Hematopoietic multipotent progenitor cell treated with erythropoietin and hydrocortisone succinate and interleukin-3 and kit ligand, for 17 days (in vitro differentiated cells): ENCODE measurements around the gene KRT86.
"Not testable (repeated sequence)": the region's sequence is repeated elsewhere in the genome, so short reads cannot be mapped to it uniquely, and the experiment has no call there.

ENCODE experiments used
- DNase-seq: peaks from one replicate; pipeline ENCODE4 v3.0.0-alpha.2; 2015; ENCODE audit warnings: low spot score

The KRT86 gene

GRCh38 chr12:52251367-52252051, 22.9 kb upstream of the KRT86 start:
- no peak for DNase-seq

GRCh38 chr12:52252175-52252615, 22.2 kb upstream of the KRT86 start:
- not testable (repeated sequence) for DNase-seq

GRCh38 chr12:52252728-52253343, 21.6 kb upstream of the KRT86 start:
- no peak for DNase-seq

GRCh38 chr12:52253391-52254179, 20.9 kb upstream of the KRT86 start:
- DNase-seq: no peak

- DNase-seq: no peak
Measured at GRCh38 chr12:52254180-52254964, 20.1 kb upstream of the KRT86 start.

GRCh38 chr12:52254965-52255751, 19.3 kb upstream of the KRT86 start:
- DNase-seq: no peak

- DNase-seq: no peak
Measured at GRCh38 chr12:52255926-52256583, 18.4 kb upstream of the KRT86 start.

GRCh38 chr12:52256584-52256935, 17.9 kb upstream of the KRT86 start:
- DNase-seq: no peak

- DNase-seq: no peak
Measured at GRCh38 chr12:52257074-52257551, 17.3 kb upstream of the KRT86 start.

GRCh38 chr12:52257922-52258321, 16.5 kb upstream of the KRT86 start:
- not testable (repeated sequence) for DNase-seq

- DNase-seq: no peak
Measured at GRCh38 chr12:52258335-52258901, 16.0 kb upstream of the KRT86 start.

GRCh38 chr12:52259657-52260243, 14.7 kb upstream of the KRT86 start:
- no peak for DNase-seq

GRCh38 chr12:52260361-52261207, 13.9 kb upstream of the KRT86 start:
- no peak for DNase-seq

- no peak for DNase-seq
Measured at GRCh38 chr12:52261208-52261484, 13.3 kb upstream of the KRT86 start.

GRCh38 chr12:52262286-52262685, 12.2 kb upstream of the KRT86 start:
- no peak for DNase-seq

GRCh38 chr12:52263761-52264434, 10.5 kb upstream of the KRT86 start:
- no peak for DNase-seq

GRCh38 chr12:52264435-52264825, 10.0 kb upstream of the KRT86 start:
- DNase-seq: no peak

GRCh38 chr12:52266514-52266913, 7.9 kb upstream of the KRT86 start:
- DNase-seq: no peak

- DNase-seq: no peak
Measured at GRCh38 chr12:52267266-52267665, 7.2 kb upstream of the KRT86 start.
